OCI-LY1 (cell line): ENCODE data around the gene OR5AU1.
"Not testable (repeated sequence)": the region's sequence is repeated elsewhere in the genome, so short reads cannot be mapped to it uniquely, and the experiment has no call there.

Experiments
- H2AFZ ChIP-seq: fragments of 200-600 bp; sonication (generic), shearing (Covaris generic); 2 replicates; pipeline ENCODE4 v1.6.0; 2014; ENCODE audit warnings: antibody characterized with exemption, mild to moderate bottlenecking, low read length
- H3F3A ChIP-seq: fragments of 200-600 bp; sonication (generic), shearing (Covaris generic); 2 replicates; pipeline ENCODE4 v1.6.0; 2014; ENCODE audit warnings: mild to moderate bottlenecking, antibody characterized with exemption, low read length, moderate library complexity; ENCODE audit not compliant: insufficient read depth
- H3K27ac ChIP-seq: fragments of 200-600 bp; sonication (generic); 2 replicates; pipeline ENCODE4 v1.5.1; 2014; ENCODE audit warnings: low read length, mixed run types, mild to moderate bottlenecking, low read depth; ENCODE audit not compliant: poor library complexity, severe bottlenecking
- H3K27me3 ChIP-seq: fragments of 200-600 bp; sonication (generic); 2 replicates; pipeline ENCODE4 v1.6.0; 2014; ENCODE audit warnings: antibody characterized with exemption, mild to moderate bottlenecking, low read length, moderate library complexity; ENCODE audit not compliant: insufficient read depth
- H3K36me3 ChIP-seq: fragments of 200-600 bp; sonication (generic); 2 replicates; pipeline ENCODE4 v1.6.1; 2014; ENCODE audit warnings: mild to moderate bottlenecking, antibody characterized with exemption, low read length, moderate library complexity, mixed read lengths; ENCODE audit not compliant: insufficient read depth
- H3K4me1 ChIP-seq: fragments of 200-600 bp; sonication (generic); 2 replicates; pipeline ENCODE4 v1.5.1; 2014; ENCODE audit warnings: mild to moderate bottlenecking, low read length, moderate library complexity; ENCODE audit not compliant: insufficient read depth, severe bottlenecking
- H3K4me2 ChIP-seq: fragments of 200-600 bp; sonication (generic), shearing (Covaris generic); 2 replicates; pipeline ENCODE4 v1.6.1; 2014; ENCODE audit warnings: low read length
- H3K4me3 ChIP-seq: fragments of 200-600 bp; sonication (generic); 2 replicates; pipeline ENCODE4 v1.5.1; 2014; ENCODE audit warnings: low read length, low read depth, mild to moderate bottlenecking, mixed read lengths; ENCODE audit not compliant: poor library complexity, severe bottlenecking
- H3K79me2 ChIP-seq: fragments of 200-600 bp; shearing (Covaris generic); 2 replicates; pipeline ENCODE4 v1.6.1; 2016; ENCODE audit warnings: mixed run types, low read length, mixed read lengths; ENCODE audit not compliant: insufficient read depth
- H3K9ac ChIP-seq: fragments of 200-600 bp; sonication (generic), shearing (Covaris generic); 2 replicates; pipeline ENCODE4 v1.6.1; 2014; ENCODE audit warnings: mild to moderate bottlenecking, low read length, mixed read lengths
- H3K9me2 ChIP-seq: fragments of 200-600 bp; sonication (generic), shearing (Covaris generic); 2 replicates; pipeline ENCODE4 v1.6.1; 2014; ENCODE audit warnings: low read depth, mild to moderate bottlenecking, low read length, mixed read lengths
- H3K9me3 ChIP-seq: fragments of 200-600 bp; shearing (Covaris generic); 2 replicates; pipeline ENCODE4 v1.6.1; 2014; ENCODE audit warnings: low read length, mixed read lengths
- H4K20me1 ChIP-seq: fragments of 200-600 bp; sonication (generic), shearing (Covaris generic); 2 replicates; pipeline ENCODE4 v1.6.0; 2016; ENCODE audit warnings: mild to moderate bottlenecking, low read length; ENCODE audit not compliant: insufficient read depth
- CTCF ChIP-seq: fragments of 200-600 bp; sonication (generic), shearing (Covaris generic); IDR thresholded peaks from 2 replicates; pipeline ENCODE4 v1.5.1; 2017; ENCODE audit warnings: mild to moderate bottlenecking, antibody characterized with exemption, low read length, moderate library complexity, mixed read lengths
- EZH2 ChIP-seq: fragments of 200-600 bp; sonication (generic), shearing (Covaris generic); IDR thresholded peaks from 2 replicates; pipeline ENCODE4 v1.8.0; 2017; ENCODE audit warnings: borderline replicate concordance, mixed run types, mild to moderate bottlenecking, antibody characterized with exemption, low read length, moderate library complexity, mixed read lengths

OR5AU1 gene

GRCh38 chr14:21168055-21168454, 12.2 kb upstream of the OR5AU1 start:
- H3K9me3 ChIP-seq: no peaks in the 10 kb centered on the region
- no peak overlapping the region for H2AFZ ChIP-seq
- no peak overlapping the region for H3K4me2 ChIP-seq
- no peaks in the 10 kb centered on the region for H3K36me3 ChIP-seq
- no peaks in the 10 kb centered on the region for H4K20me1 ChIP-seq
- no peaks in the 10 kb centered on the region for H3F3A ChIP-seq
- H3K27me3 ChIP-seq: no peaks in the 10 kb centered on the region; the same call in 1 of the 2 replicates
- no peak overlapping the region for H3K9ac ChIP-seq
- H3K79me2 ChIP-seq: no peaks in the 10 kb centered on the region
- no peak for TF ChIP-seq EZH2
- no peak for TF ChIP-seq CTCF
- no peak overlapping the region for H3K4me3 ChIP-seq
- H3K27ac ChIP-seq: no peak overlapping the region
- H3K4me1 ChIP-seq: no peaks in the 10 kb centered on the region
- no peaks in the 10 kb centered on the region for H3K9me2 ChIP-seq

- not testable (repeated sequence) for H3K4me2 ChIP-seq, H3K79me2 ChIP-seq, H4K20me1 ChIP-seq, H3K4me3 ChIP-seq, H3K9me3 ChIP-seq, H2AFZ ChIP-seq, H3K27ac ChIP-seq, H3K9me2 ChIP-seq, H3F3A ChIP-seq, H3K4me1 ChIP-seq, H3K9ac ChIP-seq, H3K36me3 ChIP-seq, H3K27me3 ChIP-seq
Measured at GRCh38 chr14:21165670-21166069, 9.8 kb upstream of the OR5AU1 start.

- H3K36me3 ChIP-seq, H3K4me1 ChIP-seq, H3K9me2 ChIP-seq, H3K27ac ChIP-seq, H2AFZ ChIP-seq, H3K9me3 ChIP-seq, H3F3A ChIP-seq, H4K20me1 ChIP-seq, H3K4me3 ChIP-seq, H3K4me2 ChIP-seq, H3K9ac ChIP-seq, H3K79me2 ChIP-seq, H3K27me3 ChIP-seq: not testable (repeated sequence)
Measured at GRCh38 chr14:21165002-21165605, 9.2 kb upstream of the OR5AU1 start.

- no peaks in the 10 kb centered on the region for H3K9me3 ChIP-seq
- H3F3A ChIP-seq: no peaks in the 10 kb centered on the region
- no peaks in the 10 kb centered on the region for H3K36me3 ChIP-seq
- no peak overlapping the region for H3K4me2 ChIP-seq
- no peak overlapping the region for H2AFZ ChIP-seq
- no peaks in the 10 kb centered on the region for H3K9me2 ChIP-seq
- H3K4me3 ChIP-seq: no peak overlapping the region
- H3K27me3 ChIP-seq: no peaks in the 10 kb centered on the region; the same call in none of the 2 replicates
- no peaks in the 10 kb centered on the region for H3K4me1 ChIP-seq
- H4K20me1 ChIP-seq: no peaks in the 10 kb centered on the region
- TF ChIP-seq CTCF (no peak), EZH2 (no peak)
- H3K27ac ChIP-seq: no peak overlapping the region
- H3K79me2 ChIP-seq: no peaks in the 10 kb centered on the region
- no peak overlapping the region for H3K9ac ChIP-seq
Measured at GRCh38 chr14:21163871-21164291, 8.0 kb upstream of the OR5AU1 start.
